Ramos (cell line): ENCODE results near the gene YWHAG.
"Not testable (repeated sequence)": the region's sequence is repeated elsewhere in the genome, so short reads cannot be mapped to it uniquely, and the experiment has no call there.

ENCODE experiments used
- in situ Hi-C: fragments of 300-500 bp; cut with MboI; formaldehyde crosslinking; loops from one replicate; pipeline ENCODE4 v1.14.3; 2022; ENCODE audit warnings: low sequenced_read_pairs; ENCODE audit not compliant: unreplicated experiment

Gene YWHAG

DNA sequence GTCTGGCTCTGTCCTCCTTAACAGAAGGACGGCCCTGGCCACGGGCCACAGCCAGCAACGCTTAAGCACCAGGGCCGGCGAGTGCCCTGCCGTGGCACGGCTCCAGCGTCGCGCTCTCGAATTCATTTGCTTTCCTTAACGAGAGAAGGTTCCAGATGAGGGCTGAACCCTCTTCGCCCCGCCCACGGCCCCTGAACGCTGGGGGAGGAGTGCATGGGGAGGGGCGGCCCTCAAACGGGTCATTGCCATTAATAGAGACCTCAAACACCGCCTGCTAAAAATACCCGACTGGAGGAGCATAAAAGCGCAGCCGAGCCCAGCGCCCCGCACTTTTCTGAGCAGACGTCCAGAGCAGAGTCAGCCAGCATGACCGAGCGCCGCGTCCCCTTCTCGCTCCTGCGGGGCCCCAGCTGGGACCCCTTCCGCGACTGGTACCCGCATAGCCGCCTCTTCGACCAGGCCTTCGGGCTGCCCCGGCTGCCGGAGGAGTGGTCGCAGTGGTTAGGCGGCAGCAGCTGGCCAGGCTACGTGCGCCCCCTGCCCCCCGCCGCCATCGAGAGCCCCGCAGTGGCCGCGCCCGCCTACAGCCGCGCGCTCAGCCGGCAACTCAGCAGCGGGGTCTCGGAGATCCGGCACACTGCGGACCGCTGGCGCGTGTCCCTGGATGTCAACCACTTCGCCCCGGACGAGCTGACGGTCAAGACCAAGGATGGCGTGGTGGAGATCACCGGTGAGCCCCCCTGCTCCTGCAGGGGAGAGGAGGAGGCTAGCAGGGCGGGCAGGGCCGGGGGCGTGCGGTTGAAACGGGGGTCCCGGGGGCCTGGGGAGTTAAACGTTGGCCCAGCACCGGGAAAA, 56.2 kb downstream of the YWHAG start, which contains the start of gene HSPB1:
TSS of gene HSPB1 (plus strand) at position 327 of the 855 bp plus-strand sequence. CDS start at position 367, 40 bp downstream.
- in situ Hi-C loops: no loop called here

DNA sequence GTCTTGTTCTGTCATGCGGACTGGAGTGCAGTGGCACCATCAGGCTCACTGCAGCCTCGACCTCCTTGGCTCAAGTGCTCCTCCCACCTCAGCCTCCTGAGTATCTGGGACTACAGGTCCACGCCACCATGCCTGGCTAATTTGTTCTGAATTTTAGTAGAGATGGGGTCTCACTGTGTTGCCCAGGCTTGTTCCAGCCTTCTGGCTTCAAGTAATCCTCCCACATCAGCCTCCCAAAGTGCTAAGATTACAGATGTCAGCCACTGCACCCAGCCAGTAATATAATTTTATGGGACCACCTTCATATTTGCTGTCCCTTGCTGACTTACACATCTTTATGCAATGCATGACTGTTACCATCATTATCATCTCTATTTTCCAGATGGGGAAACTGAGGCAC, 57.8 kb downstream of the YWHAG start:
- in situ Hi-C loops: no loop called here

GRCh38 chr7:76300166-76300731, 58.5 kb downstream of the YWHAG start:
- in situ Hi-C loops: no loop called here

DNA sequence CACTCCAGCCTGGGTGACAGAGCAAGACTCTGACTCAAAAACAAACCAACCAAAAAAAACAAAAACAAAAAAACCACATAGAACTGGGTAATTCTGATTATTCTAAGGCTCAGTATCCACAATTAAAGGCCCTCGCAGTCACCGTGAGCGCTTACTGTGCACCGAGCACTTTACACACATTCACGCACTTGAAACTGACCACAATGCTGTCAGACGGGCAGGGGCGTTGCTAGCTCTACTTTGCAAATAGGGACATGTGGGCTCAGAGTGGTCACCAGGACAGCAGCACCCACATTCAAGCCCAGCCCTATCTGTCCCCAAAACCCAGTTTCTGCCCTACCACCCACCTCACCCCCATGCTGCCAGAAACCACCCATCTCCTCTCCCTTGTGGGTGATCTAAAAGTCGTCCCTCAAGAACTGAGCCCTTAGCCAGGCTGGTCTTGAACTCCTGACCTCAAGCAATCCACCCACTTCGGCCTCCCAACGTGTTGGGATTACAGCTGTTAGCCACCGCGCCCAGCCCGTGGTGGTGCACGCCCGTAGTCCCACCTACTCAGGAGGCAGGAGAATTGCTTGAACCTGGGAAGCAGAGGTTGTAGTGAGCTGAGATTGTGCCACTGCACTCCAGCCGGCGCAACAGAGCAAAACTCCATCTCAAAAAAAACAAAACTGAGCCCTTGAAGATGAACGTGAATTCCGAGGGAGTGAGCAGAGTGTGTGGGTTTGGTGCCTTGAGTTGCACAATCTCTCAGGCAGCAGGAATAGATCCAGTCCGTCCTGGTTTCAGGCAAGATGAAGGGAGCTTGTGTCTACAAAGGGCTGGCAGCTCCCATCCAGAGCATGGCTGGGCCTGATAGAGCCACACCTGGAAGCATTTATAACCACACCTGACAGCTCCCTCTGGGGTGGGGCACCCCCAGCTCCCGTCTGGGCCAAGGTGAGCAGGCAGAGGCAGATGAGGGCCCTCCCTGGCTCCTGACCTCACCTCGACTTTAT, 61.7 kb downstream of the YWHAG start:
- in situ Hi-C loops: no loop called here

DNA sequence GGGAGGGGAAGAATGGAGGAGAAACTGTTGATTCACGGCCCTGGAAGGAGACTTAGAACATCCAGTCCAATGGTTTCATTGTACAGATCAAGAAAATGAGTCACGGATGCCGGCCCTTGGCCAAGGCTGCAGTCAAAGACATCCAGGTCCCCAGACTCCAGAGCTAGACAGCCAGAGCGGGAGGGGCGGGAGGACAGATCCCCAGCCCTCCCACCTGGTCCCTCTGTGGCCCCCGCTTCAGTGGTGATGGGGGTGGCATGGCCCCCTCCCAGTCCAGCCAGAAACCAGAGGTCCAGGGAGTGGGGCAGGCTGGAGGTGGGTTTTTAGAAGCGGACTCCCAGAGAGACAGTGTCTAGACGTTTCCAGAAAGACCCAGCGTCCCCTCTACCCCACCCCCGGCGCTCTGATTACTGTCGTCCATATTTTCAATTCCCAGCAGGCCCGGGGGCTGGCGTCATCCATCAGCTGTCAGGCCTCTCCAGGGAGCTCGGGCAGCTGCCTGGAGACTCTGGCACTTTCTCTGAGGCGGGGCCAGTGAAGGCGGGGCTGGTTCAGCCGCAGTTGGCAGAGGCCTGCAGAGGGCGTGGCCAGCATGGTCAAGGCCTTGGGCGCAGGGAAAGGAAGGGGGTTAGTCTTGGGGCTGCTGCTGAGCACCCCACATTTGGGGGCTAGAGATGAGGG, 64.3 kb downstream of the YWHAG start:
- in situ Hi-C loops: no loop called here

GRCh38 chr7:76293407-76293901, 65.3 kb downstream of the YWHAG start:
- in situ Hi-C loops: no loop called here

DNA sequence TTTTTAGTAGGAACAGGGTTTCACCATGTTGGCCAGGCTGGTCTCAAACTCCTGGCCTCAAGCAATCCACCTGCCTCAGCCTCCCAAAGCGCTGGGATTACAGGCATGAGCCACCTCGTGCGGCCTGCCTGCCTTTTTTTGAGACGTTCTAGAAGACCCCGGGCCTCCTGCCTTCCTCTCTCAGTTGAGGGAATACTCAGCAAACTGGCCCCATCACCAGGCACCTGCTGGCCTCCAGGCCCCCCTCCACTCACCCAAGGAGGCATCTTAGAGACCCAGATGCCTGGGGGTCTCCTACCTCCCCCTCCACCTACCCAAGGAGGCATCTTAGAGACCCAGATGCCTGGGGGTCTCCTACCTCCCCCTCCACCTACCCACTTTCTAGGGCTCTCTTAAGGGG, 65.9 kb downstream of the YWHAG start:
- in situ Hi-C loops: not testable (repeated sequence)

DNA sequence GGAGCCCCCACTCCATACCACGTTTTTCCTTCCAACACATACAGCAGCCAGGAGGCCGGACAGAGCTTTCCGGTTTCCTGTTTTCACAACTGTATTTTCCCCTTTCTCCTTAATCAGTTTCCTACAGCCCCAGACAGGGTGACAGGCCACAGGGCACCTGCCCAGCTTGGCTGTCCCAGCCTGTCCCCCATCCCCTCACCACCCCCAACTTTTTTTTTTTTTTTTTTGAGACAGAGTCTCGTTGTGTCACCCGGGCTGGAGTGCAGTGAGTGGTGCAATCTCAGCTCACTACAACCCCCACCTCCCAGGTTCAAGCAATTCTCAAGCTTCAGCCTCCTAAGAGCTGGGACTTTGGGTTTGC, 66.6 kb downstream of the YWHAG start:
- in situ Hi-C loops: no loop called here

- in situ Hi-C loops: no loop called here
These were observed 67.2 kb downstream of the YWHAG start for GRCh38 chr7:76291351-76292212.

DNA sequence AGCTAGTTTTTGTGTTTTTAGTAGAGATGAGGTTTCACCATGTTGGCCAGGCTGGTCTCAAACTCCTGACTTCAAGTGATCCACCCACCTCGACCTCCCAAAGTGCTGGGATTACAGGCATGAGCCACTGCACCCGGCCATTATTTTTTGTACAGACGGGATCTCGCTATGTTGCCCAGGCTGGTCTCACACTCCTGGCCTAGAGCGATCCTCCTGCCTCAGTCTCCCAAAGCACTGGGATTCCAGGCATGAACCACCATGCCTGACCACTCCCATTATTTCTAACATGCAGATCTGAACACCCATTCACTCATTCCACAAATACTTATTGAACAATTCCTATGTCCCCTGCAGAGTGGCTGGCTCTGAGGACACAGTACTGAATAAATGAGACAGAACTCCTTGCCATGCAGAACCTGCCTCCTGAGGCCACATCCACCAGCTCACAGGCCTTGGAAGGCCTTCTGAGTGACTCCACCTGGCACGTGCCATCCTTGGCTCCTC, 67.9 kb downstream of the YWHAG start:
- in situ Hi-C loops: not testable (repeated sequence)

DNA sequence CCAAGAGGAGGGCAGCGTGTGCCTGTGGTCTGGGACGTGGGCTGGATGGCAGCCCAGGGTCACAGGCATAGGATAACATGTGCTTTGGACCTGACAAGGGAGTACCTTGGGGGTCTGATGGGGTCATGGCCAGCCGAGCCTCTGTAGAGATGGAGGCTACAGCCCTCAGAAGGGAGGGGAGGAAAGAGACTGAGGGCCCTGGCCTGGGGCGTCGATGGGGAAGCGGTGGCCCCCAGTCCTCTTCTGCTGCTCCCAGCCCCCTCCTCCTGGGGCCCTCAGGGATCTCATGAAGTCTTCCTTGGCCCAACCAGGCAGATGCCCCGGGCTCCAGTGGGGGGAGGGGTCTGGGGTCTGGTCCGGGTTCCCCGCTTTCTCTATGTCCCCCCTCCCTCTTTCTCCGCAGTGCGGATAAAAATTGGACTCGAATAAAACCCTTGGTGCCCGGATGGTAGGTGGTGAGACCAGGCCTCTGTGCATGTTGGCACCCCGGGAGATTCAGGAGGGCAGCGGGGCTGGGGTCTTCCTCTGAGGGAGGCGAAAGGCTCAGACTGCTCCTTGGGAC, 71.9 kb downstream of the YWHAG start:
- in situ Hi-C loops: no loop called here

DNA sequence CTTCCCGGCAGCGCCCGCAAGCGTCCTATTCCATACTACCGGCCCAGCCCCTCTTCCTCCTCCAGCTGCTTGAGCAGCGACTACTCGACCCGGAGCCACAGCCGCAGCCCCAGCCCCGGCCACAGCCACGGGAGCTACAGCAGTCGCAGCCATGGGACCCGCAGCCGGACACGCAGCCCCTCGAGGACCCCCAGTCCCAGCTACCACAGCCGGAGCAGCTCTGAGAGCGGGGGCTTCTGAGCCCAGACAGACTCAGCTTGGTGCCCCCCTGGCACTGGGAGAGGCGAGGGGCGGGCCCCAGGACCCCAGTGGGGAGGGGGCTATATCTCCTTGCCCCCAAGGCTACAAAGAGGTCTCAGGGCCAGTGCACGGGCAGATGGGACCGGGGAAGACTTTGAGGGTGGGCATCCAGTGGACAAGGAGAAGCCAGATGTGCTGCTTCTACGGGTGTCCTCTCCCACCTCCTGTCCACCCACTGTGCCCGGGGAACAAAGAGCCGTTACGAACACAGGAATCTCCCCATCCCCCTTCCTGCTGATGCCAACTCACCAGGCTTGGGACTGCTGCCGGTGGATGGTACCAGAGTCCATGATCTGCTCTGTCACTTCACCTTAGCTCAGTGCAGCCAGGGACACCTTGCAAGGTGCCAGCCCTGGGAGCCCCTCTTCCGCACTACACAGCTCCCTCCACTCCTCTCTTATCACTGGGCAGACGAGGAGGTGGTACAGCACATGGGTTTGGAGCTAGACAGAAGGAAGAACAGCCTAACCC, 73.0 kb downstream of the YWHAG start:
- in situ Hi-C loops: no loop called here

- in situ Hi-C loops: no loop called here
These were observed 75.3 kb downstream of the YWHAG start for GRCh38 chr7:76283254-76284159.

DNA sequence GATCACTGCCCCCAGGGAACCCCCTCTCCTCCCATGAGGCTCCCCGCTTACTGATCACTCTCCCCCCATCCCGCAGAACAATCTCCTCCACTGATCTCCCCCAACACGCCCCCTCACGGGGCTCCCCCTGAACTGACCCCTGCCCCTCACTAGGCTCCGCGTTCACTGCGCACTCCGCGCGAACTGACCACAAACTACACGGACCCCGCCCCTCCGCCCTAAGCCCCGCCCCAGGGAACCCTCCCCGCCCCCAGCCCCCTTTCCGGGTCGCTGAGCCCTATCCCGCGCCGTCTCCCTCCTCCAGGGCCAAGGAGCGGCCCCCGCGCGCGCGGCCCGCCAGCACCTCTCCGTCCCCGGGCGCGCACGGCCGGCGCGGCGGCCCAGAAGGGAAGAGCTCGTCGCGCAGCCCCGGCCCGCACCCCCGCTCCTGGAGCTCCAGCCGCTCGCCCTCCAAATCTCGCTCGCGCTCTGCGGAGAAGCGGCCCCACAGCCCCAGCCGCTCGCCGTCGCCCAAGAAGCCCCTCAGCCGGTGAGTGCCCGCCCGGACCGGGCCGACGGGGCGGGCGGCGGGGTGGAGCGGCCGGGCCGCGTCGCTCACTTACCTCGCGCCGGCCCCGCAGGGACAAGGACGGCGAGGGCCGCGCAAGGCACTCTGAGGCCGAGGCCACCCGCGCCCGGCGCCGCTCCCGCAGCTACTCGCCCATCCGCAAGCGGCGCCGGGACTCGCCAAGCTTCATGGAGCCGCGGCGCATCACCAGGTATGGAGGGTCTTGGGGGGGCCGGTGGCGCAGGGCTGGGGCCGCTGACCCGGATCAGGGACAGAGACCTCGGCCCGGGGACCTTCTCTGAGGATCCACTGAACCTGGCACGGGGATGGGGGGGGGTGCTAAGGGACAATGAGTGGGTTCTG, 76.2 kb downstream of the YWHAG start:
- in situ Hi-C loops: no loop called here

DNA sequence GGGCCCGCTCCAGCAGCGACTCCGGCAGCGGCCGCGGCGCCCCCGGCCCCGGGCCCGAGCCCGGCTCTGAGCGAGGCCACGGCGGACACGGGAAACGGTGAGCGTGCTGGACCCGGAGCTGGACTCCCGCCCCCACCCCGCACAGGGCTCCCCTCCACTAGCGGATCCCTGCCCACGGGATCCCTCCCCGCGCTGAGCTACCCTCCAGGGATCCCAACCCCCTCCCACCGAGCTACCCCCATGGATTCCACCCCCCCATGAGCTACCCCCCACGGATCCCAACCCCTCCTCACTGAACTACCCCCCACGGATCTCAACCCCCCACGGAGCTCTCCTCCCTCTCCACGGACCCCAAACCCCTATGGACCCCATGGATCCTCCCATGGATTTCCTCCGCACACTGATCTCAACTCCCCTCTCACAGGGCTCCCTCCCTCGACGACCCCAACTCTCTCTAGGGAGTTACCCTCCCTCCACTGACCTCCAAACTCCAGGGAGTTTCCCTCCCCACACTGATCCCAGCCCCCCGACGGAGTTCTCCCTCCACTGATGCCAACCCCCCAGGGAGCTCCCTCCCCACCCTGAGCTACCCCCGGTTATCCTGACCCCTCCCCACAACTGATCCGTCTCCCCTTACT, 77.0 kb downstream of the YWHAG start:
- in situ Hi-C loops: no loop called here
